Panc1 (cell line): ENCODE results near the gene AZGP1. TPM values are rescaled to one million over a fixed set of nuclear protein-coding genes. Genes with fewer than 3 reads are reported as not detected.

Experiments used
- ATAC-seq: fragments of 200-7000 bp; cut with Tn5 transposase; 2 replicates; pipeline ENCODE4 v1.9.1; 2020; ENCODE audit warnings: mild to moderate bottlenecking, moderate library complexity
- BruUV-seq: library from RNA; stranded (reverse); fragments of 400-500 nt; replicated peaks from 2 replicates; lab custom pipeline; 2021; lab: Mats Ljungman, UMichigan
- CTCF ChIA-PET: fragments of 300-600 bp; sonication (Branson Sonifier 250); formaldehyde crosslinking; loops from one replicate; lab custom pipeline; 2022; ENCODE audit warnings: antibody characterized with exemption; lab: Charles Lee
- POLR2A ChIA-PET: fragments of 300-600 bp; sonication (Branson Sonifier 250); formaldehyde crosslinking; loops from one replicate; lab custom pipeline; 2022; ENCODE audit warnings: antibody characterized with exemption; lab: Charles Lee
- DNase-seq: peaks from one replicate; pipeline ENCODE4 v3.0.0-alpha.2; 2010; ENCODE audit warnings: low read depth, low spot score
- H3K27ac ChIP-seq: 2 replicates; pipeline ENCODE4 v1.5.1; 2011; ENCODE audit warnings: mild to moderate bottlenecking, low read length, inconsistent platforms
- H3K27me3 ChIP-seq: fragments of 200-500 bp; sonication (Bioruptor generic); 2 replicates; pipeline ENCODE4 v1.6.0; 2014; ENCODE audit warnings: low read length, inconsistent platforms; ENCODE audit not compliant: control insufficient read depth, insufficient read depth
- H3K36me3 ChIP-seq: fragments of 200-500 bp; sonication (Bioruptor generic); 2 replicates; pipeline ENCODE4 v1.5.1; 2014; ENCODE audit warnings: inconsistent platforms, mild to moderate bottlenecking, low read length, moderate library complexity; ENCODE audit not compliant: control insufficient read depth, insufficient read depth
- H3K4me1 ChIP-seq: 2 replicates; pipeline ENCODE4 v1.5.1; 2011; ENCODE audit warnings: inconsistent platforms, mild to moderate bottlenecking, low read length, moderate library complexity; ENCODE audit not compliant: control insufficient read depth, insufficient read depth
- H3K4me3 ChIP-seq, 2 experiments: 2 replicates each; pipeline ENCODE4 v1.5.1; 2011 to 2012; ENCODE audit warnings: low read depth in 2 of 2, low read length in 2 of 2, mild to moderate bottlenecking in 2 of 2, inconsistent platforms in 1 of 2, moderate library complexity in 1 of 2
- H3K9me3 ChIP-seq: fragments of 200-500 bp; sonication (Bioruptor generic); 2 replicates; pipeline ENCODE4 v1.5.1; 2014; ENCODE audit warnings: low read depth, mild to moderate bottlenecking, inconsistent platforms, low read length, moderate library complexity; ENCODE audit not compliant: control insufficient read depth, insufficient read depth
- CTCF ChIP-seq: fragments of 450-650 bp; IDR thresholded peaks from 2 replicates; pipeline ENCODE4 v1.5.1; 2017; ENCODE audit warnings: mild to moderate bottlenecking
- POLR2AphosphoS5 ChIP-seq: IDR thresholded peaks from 2 replicates; pipeline ENCODE4 v1.6.1; 2012; ENCODE audit warnings: mild to moderate bottlenecking, low read depth, low read length, moderate library complexity
- SIN3A ChIP-seq: IDR thresholded peaks from 2 replicates; pipeline ENCODE4 v1.6.1; 2012; ENCODE audit warnings: low read depth, mild to moderate bottlenecking, low read length, moderate library complexity, borderline replicate concordance; ENCODE audit not compliant: insufficient read depth
- TCF7L2 ChIP-seq: IDR thresholded peaks from 2 replicates; pipeline ENCODE4 v1.6.1; 2011; ENCODE audit warnings: mild to moderate bottlenecking, low read depth, low read length, inconsistent platforms
- in situ Hi-C: cut with HindIII; loops from 2 replicates; pipeline ENCODE4 v1.10.0; 2016; ENCODE audit warnings: low sequenced_read_pairs, low pct_unique_long_range_greater_than_20kb
- intact Hi-C: fragments of 100-400 bp; cut with micrococcal nuclease; formaldehyde crosslinking; loops from one replicate; pipeline ENCODE4 v1.10.0; 2022; ENCODE audit not compliant: unreplicated experiment
- total RNA-seq: library from RNA; stranded (reverse); gene quantifications from one replicate; pipeline ENCODE4 v1.2.1, GENCODE V29; 2021; ENCODE audit not compliant: unreplicated experiment
- TF ChIP-seq, protein P1 (sequence below), 2 experiments: IDR thresholded peaks; 2 replicates each; pipeline ENCODE4 v1.6.1; 2011 to 2012; ENCODE audit warnings: low read depth in 2 of 2, control low read depth in 1 of 2, low read length in 1 of 2, mild to moderate bottlenecking in 1 of 2, moderate library complexity in 1 of 2; ENCODE audit not compliant: insufficient read depth in 1 of 2

The AZGP1 gene
- total RNA-seq, 1 experiment from 2014 or later = 0.49 TPM

DNA sequence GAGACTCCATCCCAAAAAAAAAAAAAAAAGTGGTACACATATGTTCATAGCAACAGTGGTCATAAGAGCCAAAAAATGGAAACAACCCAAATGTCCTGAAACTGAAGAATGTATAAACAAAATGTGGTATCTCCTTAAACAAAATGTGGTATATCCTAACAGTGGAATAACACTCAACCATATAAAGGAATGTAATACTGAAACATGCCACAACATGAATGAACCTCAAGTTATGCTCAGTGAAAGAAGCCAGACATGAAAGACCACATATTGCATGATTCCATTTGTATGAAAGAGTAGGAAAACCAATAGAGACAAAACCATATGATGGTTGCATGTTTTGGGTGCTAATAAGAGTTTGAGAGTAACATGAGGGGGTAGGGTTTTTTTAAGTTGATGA lies 49.5 kb downstream of the AZGP1 start:
- Histone ChIP-seq H3K9me3 (no peaks in the 10 kb centered on the region), H3K36me3 (no peaks in the 10 kb centered on the region), H3K4me1 (no peaks in the 10 kb centered on the region; the same call in 1 of the 2 replicates), H3K27me3 (peaks cover 28% of the 10 kb centered on the region), H3K4me3 (no peak overlapping the region), H3K27ac (no peak overlapping the region)
- ATAC-seq (no peak), DNase-seq (no peak)
- in situ Hi-C loops = no loop called here
- intact Hi-C loops = no loop called here
- POLR2A ChIA-PET = no interaction called here
- BruUV-seq = no TSS peak
- CTCF ChIA-PET = no interaction called here
- TF ChIP-seq, protein P1, sequence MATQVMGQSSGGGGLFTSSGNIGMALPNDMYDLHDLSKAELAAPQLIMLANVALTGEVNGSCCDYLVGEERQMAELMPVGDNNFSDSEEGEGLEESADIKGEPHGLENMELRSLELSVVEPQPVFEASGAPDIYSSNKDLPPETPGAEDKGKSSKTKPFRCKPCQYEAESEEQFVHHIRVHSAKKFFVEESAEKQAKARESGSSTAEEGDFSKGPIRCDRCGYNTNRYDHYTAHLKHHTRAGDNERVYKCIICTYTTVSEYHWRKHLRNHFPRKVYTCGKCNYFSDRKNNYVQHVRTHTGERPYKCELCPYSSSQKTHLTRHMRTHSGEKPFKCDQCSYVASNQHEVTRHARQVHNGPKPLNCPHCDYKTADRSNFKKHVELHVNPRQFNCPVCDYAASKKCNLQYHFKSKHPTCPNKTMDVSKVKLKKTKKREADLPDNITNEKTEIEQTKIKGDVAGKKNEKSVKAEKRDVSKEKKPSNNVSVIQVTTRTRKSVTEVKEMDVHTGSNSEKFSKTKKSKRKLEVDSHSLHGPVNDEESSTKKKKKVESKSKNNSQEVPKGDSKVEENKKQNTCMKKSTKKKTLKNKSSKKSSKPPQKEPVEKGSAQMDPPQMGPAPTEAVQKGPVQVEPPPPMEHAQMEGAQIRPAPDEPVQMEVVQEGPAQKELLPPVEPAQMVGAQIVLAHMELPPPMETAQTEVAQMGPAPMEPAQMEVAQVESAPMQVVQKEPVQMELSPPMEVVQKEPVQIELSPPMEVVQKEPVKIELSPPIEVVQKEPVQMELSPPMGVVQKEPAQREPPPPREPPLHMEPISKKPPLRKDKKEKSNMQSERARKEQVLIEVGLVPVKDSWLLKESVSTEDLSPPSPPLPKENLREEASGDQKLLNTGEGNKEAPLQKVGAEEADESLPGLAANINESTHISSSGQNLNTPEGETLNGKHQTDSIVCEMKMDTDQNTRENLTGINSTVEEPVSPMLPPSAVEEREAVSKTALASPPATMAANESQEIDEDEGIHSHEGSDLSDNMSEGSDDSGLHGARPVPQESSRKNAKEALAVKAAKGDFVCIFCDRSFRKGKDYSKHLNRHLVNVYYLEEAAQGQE (IDR thresholded peaks at IDR 0.05; ENCODE audit: insufficient read depth in 1 of 2, low read depth in 2 of 2, low read length in 1 of 2) = no peak
- no peak for TF ChIP-seq SIN3A
- no peak for TF ChIP-seq CTCF
- no peak for TF ChIP-seq TCF7L2
- no peak for TF ChIP-seq POLR2AphosphoS5

- no peak for DNase-seq
- no peak for ATAC-seq
- H3K4me1 ChIP-seq = peaks cover 6% of the 10 kb centered on the region; the same call in 1 of the 2 replicates
- CTCF ChIA-PET = no interaction called here
- no peak overlapping the region for H3K4me3 ChIP-seq
- BruUV-seq = no TSS peak
- no peak overlapping the region for H3K27ac ChIP-seq
- no peaks in the 10 kb centered on the region for H3K9me3 ChIP-seq
- TF ChIP-seq, protein P1 (IDR thresholded peaks at IDR 0.05; ENCODE audit: insufficient read depth in 1 of 2, low read depth in 2 of 2, low read length in 1 of 2) = no peak
- TF ChIP-seq SIN3A = no peak
- TF ChIP-seq POLR2AphosphoS5 = no peak
- TF ChIP-seq TCF7L2 = no peak
- no peak for TF ChIP-seq CTCF
- intact Hi-C loops (no loop called here), in situ Hi-C loops (no loop called here)
- POLR2A ChIA-PET = no interaction called here
- H3K36me3 ChIP-seq = no peaks in the 10 kb centered on the region; the same call in 1 of the 2 replicates
- H3K27me3 ChIP-seq = peaks cover 16% of the 10 kb centered on the region
These were observed 52.6 kb downstream of the AZGP1 start for GRCh38 chr7:99923200-99923599.
